CD14-positive monocyte (primary cell): ENCODE measurements around the gene METAP1D. TPM values are rescaled to one million over a fixed set of nuclear protein-coding genes. Genes with fewer than 3 reads are reported as not detected.

ENCODE experiments used
- DNase-seq, 3 donors: peaks; one replicate each; pipeline ENCODE4 v3.0.0-alpha.2; 2011 to 2022
- H2AFZ ChIP-seq: 2 replicates; pipeline ENCODE4 v1.6.0; 2012; ENCODE audit warnings: mild to moderate bottlenecking, low read depth, low read length, inconsistent platforms; ENCODE audit not compliant: insufficient read depth, poor library complexity, severe bottlenecking
- H3K27ac ChIP-seq, 2 donors: 1 replicate in 1 of 2; 2 replicates in 1 of 2; pipeline ENCODE4 v1.5.1; 2012 to 2013; ENCODE audit warnings: low read length in 2 of 2, control low read depth in 1 of 2, inconsistent platforms in 1 of 2, low read depth in 1 of 2, mild to moderate bottlenecking in 1 of 2
- H3K27me3 ChIP-seq, 2 donors: one replicate each; pipeline versions ENCODE4 v1.6.0 to v1.6.1; 2011 to 2013; ENCODE audit warnings: low read length in 2 of 2; ENCODE audit not compliant: control insufficient read depth in 2 of 2, insufficient read depth in 2 of 2
- H3K36me3 ChIP-seq, 2 donors: replicated peaks in 1 of 2; 1 replicate in 1 of 2; 2 replicates in 1 of 2; pipeline versions ENCODE4 v1.5.1 to v1.6.1; 2012 to 2013; ENCODE audit warnings: low read length in 2 of 2, control low read depth in 1 of 2, inconsistent platforms in 1 of 2, mild to moderate bottlenecking in 1 of 2; ENCODE audit not compliant: insufficient read depth in 2 of 2, control insufficient read depth in 1 of 2
- H3K4me1 ChIP-seq, 2 donors: 1 replicate in 1 of 2; 2 replicates in 1 of 2; pipeline versions ENCODE4 v1.5.1 to v1.6.1; 2012 to 2013; ENCODE audit warnings: low read length in 2 of 2, control low read depth in 1 of 2, inconsistent platforms in 1 of 2, mild to moderate bottlenecking in 1 of 2, moderate library complexity in 1 of 2; ENCODE audit not compliant: insufficient read depth in 2 of 2, control insufficient read depth in 1 of 2
- H3K4me2 ChIP-seq: replicated peaks from 2 replicates; pipeline ENCODE3; 2012; ENCODE audit warnings: low read length, moderate library complexity, mild to moderate bottlenecking; ENCODE audit not compliant: poor library complexity, severe bottlenecking; ENCODE audit errors: extremely low read depth
- H3K4me3 ChIP-seq, 3 experiments: fragments of 200-600 bp in 1 of 3; sonication (generic) in 1 of 3; replicated peaks in 1 of 3; 1 replicate in 2 of 3; 2 replicates in 1 of 3; pipeline ENCODE4 v1.5.1; 2011 to 2013; ENCODE audit warnings: low read length in 3 of 3, mild to moderate bottlenecking in 3 of 3, control low read depth in 2 of 3, low read depth in 2 of 3, inconsistent platforms in 1 of 3, moderate library complexity in 1 of 3
- H3K79me2 ChIP-seq: 2 replicates; pipeline ENCODE4 v1.6.0; 2012; ENCODE audit warnings: mild to moderate bottlenecking, control low read depth, inconsistent platforms, low read length, moderate library complexity; ENCODE audit not compliant: insufficient read depth
- H3K9ac ChIP-seq: 2 replicates; pipeline ENCODE4 v1.6.0; 2017; ENCODE audit warnings: low read length, mild to moderate bottlenecking; ENCODE audit not compliant: insufficient read depth, poor library complexity, severe bottlenecking
- H3K9me3 ChIP-seq, 2 donors: replicated peaks in 1 of 2; 1 replicate in 1 of 2; 2 replicates in 1 of 2; pipeline versions ENCODE4 v1.5.1 to v1.6.1; 2012 to 2013; ENCODE audit warnings: low read length in 2 of 2, control low read depth in 1 of 2; ENCODE audit not compliant: control insufficient read depth in 1 of 2, insufficient read depth in 1 of 2
- H4K20me1 ChIP-seq: 2 replicates; pipeline ENCODE4 v1.6.0; 2012; ENCODE audit warnings: mild to moderate bottlenecking, low read length, control low read depth, moderate library complexity; ENCODE audit not compliant: insufficient read depth
- H3K27ac Mint-ChIP-seq, 7 donors: one replicate each; pipeline ENCODE4 v1.8.0; 2020; ENCODE audit warnings: mild to moderate bottlenecking in 7 of 7, mixed read lengths in 7 of 7, moderate library complexity in 6 of 7, inconsistent platforms in 2 of 7
- H3K27me3 Mint-ChIP-seq, 3 donors: one replicate each; pipeline ENCODE4 v1.8.0; 2021 to 2022; ENCODE audit warnings: low read depth in 3 of 3, mild to moderate bottlenecking in 3 of 3, mixed read lengths in 3 of 3, moderate library complexity in 3 of 3, inconsistent platforms in 1 of 3
- H3K36me3 Mint-ChIP-seq, 2 donors: one replicate each; pipeline ENCODE4 v1.8.0; 2020; ENCODE audit warnings: mixed read lengths in 2 of 2, inconsistent platforms in 1 of 2, mild to moderate bottlenecking in 1 of 2
- H3K4me1 Mint-ChIP-seq: one replicate; pipeline ENCODE4 v1.8.0; 2020; ENCODE audit warnings: mild to moderate bottlenecking, mixed read lengths
- H3K4me3 Mint-ChIP-seq, 2 donors: one replicate each; pipeline ENCODE4 v1.8.0; 2020; ENCODE audit warnings: mild to moderate bottlenecking in 2 of 2, mixed read lengths in 2 of 2, moderate library complexity in 1 of 2
- H3K9me3 Mint-ChIP-seq, 7 donors: one replicate each; pipeline ENCODE4 v1.8.0; 2020 to 2022; ENCODE audit warnings: mixed read lengths in 7 of 7, mild to moderate bottlenecking in 6 of 7, moderate library complexity in 6 of 7, inconsistent platforms in 2 of 7
- CTCF ChIP-seq: fragments of 200-600 bp; IDR thresholded peaks from one replicate; pipeline ENCODE4 v1.8.0; 2022; ENCODE audit warnings: antibody characterized with exemption, mild to moderate bottlenecking
- WGBS: methylation state at CpG from one replicate; pipeline ENCODE4 v1.1.5; 2013; ENCODE audit warnings: missing lambda C conversion rate; ENCODE audit not compliant: insufficient coverage; 5-methylcytosine and 5-hydroxymethylcytosine counted together
- intact Hi-C, 2 donors: fragments of 100-400 bp; cut with micrococcal nuclease; formaldehyde crosslinking; loops; one replicate each; pipeline versions ENCODE4 v1.15.0 to v1.15.1; 2023
- polyA plus RNA-seq, 3 donors: library from polyadenylated mRNA; depleted of rRNA in 1 of 3; unstranded in 2 of 3; stranded (reverse) in 1 of 3; fragments of 300-500 nt in 2 of 3; fragments of >200 nt in 1 of 3; fragmentation: Illumina TruSeq in 2 of 3; gene quantifications; 1 replicate in 2 of 3; 2 replicates in 1 of 3; pipeline ENCODE4 v1.2.3, GENCODE V29; 2012 to 2021

METAP1D gene
- polyA plus RNA-seq, 3 donors: 0.37 to 1.7 (median 0.41) TPM

DNA sequence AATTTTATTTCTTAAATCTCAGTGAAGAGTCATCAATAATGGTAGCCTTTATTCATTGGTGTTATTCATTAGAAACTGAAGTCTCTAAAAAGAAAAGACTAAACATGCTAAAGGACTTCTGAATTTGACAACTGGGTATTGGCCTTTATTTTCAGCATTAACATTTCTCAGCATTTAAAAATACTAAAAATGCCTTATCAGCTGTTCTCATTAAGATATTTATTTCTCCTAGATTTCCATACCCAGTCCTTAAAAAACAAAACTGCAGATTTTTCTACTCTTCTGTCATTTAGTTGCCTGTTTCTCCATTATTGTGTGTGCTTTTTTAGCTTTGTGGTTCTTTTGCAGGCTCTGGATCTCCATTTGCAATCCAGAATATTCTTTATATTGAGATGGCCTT is 31.2 kb upstream of the METAP1D start:
- Mint-ChIP-seq H3K27ac (no peak overlapping the region), H3K27me3 (no peaks in the 10 kb centered on the region)
- no peak overlapping the region for H3K4me3 ChIP-seq

DNA sequence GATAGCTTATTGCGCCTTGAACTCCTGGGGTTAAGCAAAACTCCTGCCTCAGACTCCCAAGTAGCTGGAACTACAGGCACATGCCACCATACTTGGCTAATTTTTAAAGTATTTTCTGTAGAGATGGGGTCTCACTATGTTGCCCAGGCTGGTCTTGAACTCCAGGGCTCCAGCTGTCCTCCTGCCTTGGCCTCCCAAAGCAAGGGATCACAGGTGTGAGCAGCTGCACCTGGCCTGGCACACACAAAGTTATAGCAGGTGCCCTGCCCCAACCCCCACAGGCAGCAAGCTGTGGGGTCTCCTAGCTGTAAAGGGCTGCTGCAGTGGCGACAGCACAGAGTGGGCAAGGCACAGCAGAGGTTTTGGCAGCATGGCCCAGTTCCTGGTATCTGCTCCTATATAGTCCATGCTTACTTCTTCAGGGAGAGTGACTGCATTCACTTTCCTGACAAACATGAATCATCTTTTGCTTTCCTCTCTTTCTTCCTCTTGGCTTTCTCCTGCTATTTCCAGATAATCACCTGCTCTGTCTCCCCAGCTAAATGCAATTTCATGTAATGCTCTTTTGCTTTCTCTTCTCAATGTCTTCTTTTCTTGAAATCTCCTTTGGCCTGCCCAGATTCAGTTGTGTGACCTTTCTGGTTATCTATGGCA is 27.3 kb upstream of the METAP1D start:
- intact Hi-C loops: no loop called here

More for the DNA sequence above, 31.2 kb upstream of the METAP1D start:
- Histone ChIP-seq H3K9me3 (no peaks in the 10 kb centered on the region), H2AFZ (no peak overlapping the region), H3K4me1 (no peaks in the 10 kb centered on the region), H3K27me3 (no peaks in the 10 kb centered on the region), H3K36me3 (peaks cover 32 to 64% of the 10 kb centered on the region in 2 donors), H4K20me1 (no peaks in the 10 kb centered on the region), H3K27ac (no peak overlapping the region), H3K4me2 (no peak overlapping the region), H3K79me2 (no peaks in the 10 kb centered on the region), H3K9ac (no peak overlapping the region)
- H3K36me3 Mint-ChIP-seq: peaks cover 42 to 43% of the 10 kb centered on the region in 2 donors
- no peak for TF ChIP-seq CTCF
- H3K4me3 Mint-ChIP-seq: no peak overlapping the region
- DNase-seq: no peak
- H3K9me3 Mint-ChIP-seq: no peaks in the 10 kb centered on the region
- intact Hi-C loops: no loop called here
- peaks cover 2% of the 10 kb centered on the region for H3K4me1 Mint-ChIP-seq

More for the DNA sequence above, 27.3 kb upstream of the METAP1D start:
- 88% methylated on average over 1 of the region's 2 CpGs for WGBS
- H3K36me3 Mint-ChIP-seq: peaks cover 40 to 50% of the 10 kb centered on the region in 2 donors
- no peaks in the 10 kb centered on the region for H3K27me3 Mint-ChIP-seq
- Histone ChIP-seq H3K36me3 (peaks cover 14 to 64% of the 10 kb centered on the region in 2 donors), H2AFZ (no peak overlapping the region), H3K9me3 (no peaks in the 10 kb centered on the region), H3K27ac (no peak overlapping the region), H3K79me2 (no peaks in the 10 kb centered on the region), H3K4me1 (no peaks in the 10 kb centered on the region), H3K4me3 (no peak overlapping the region), H4K20me1 (no peaks in the 10 kb centered on the region), H3K9ac (no peak overlapping the region), H3K27me3 (no peaks in the 10 kb centered on the region), H3K4me2 (no peak overlapping the region)
- no peak for TF ChIP-seq CTCF
- DNase-seq: no peak
- no peak overlapping the region for H3K27ac Mint-ChIP-seq
- no peaks in the 10 kb centered on the region for H3K9me3 Mint-ChIP-seq
- H3K4me3 Mint-ChIP-seq: no peak overlapping the region
- H3K4me1 Mint-ChIP-seq: peaks cover 2% of the 10 kb centered on the region
